ENCODE measurements around the gene BLOC1S3. TPM values are rescaled to one million over a fixed set of nuclear protein-coding genes. Genes with fewer than 3 reads are reported as not detected.

The BLOC1S3 gene
- total RNA-seq, 1 experiment from 2014 or later, result 25.2 TPM

- no TSS peak for BruUV-seq (replicated peaks)
- intact Hi-C loops (cut with micrococcal nuclease; ENCODE audit: unreplicated experiment), result no loop called here
- Mint-ChIP-seq H3K27me3 (ENCODE audit: unreplicated experiment) (peaks cover 40% of the 10 kb centered on the region), H3K27ac (ENCODE audit: unreplicated experiment) (no peak overlapping the region), H3K4me3 (ENCODE audit: low read depth, unreplicated experiment) (no peak overlapping the region), H3K36me3 (ENCODE audit: insufficient read depth, unreplicated experiment) (peaks cover 5% of the 10 kb centered on the region), H3K4me1 (ENCODE audit: low read depth, unreplicated experiment) (peaks cover 2% of the 10 kb centered on the region), H3K9me3 (ENCODE audit: low read depth, unreplicated experiment) (no peaks in the 10 kb centered on the region)
- CTCF ChIA-PET, result interaction anchor here (0.9 kb wide), 1 partner anchor 71 kb away, joined by 4 read pairs; no protein-coding TSS in a partner anchor
- no peak for DNase-seq
- TF ChIP-seq, protein P1, sequence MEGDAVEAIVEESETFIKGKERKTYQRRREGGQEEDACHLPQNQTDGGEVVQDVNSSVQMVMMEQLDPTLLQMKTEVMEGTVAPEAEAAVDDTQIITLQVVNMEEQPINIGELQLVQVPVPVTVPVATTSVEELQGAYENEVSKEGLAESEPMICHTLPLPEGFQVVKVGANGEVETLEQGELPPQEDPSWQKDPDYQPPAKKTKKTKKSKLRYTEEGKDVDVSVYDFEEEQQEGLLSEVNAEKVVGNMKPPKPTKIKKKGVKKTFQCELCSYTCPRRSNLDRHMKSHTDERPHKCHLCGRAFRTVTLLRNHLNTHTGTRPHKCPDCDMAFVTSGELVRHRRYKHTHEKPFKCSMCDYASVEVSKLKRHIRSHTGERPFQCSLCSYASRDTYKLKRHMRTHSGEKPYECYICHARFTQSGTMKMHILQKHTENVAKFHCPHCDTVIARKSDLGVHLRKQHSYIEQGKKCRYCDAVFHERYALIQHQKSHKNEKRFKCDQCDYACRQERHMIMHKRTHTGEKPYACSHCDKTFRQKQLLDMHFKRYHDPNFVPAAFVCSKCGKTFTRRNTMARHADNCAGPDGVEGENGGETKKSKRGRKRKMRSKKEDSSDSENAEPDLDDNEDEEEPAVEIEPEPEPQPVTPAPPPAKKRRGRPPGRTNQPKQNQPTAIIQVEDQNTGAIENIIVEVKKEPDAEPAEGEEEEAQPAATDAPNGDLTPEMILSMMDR (IDR thresholded peaks at IDR 0.05; ENCODE audit: unreplicated experiment), result no peak
Observed at GRCh38 chr19:45217193-45217956, 38.8 kb downstream of the BLOC1S3 start.

GRCh38 chr19:45217957-45218334, 39.4 kb downstream of the BLOC1S3 start:
- CTCF ChIA-PET, result interaction anchor here (0.9 kb wide), 1 partner anchor 71 kb away, joined by 4 read pairs; no protein-coding TSS in a partner anchor
- no peaks in the 10 kb centered on the region for H3K4me1 Mint-ChIP-seq (ENCODE audit: low read depth, unreplicated experiment)
- no peak for DNase-seq
- no peak overlapping the region for H3K4me3 Mint-ChIP-seq (ENCODE audit: low read depth, unreplicated experiment)
- TF ChIP-seq, protein P1 (IDR thresholded peaks at IDR 0.05; ENCODE audit: unreplicated experiment), result no peak
- intact Hi-C loops (cut with micrococcal nuclease; ENCODE audit: unreplicated experiment), result no loop called here
- peaks cover 46% of the 10 kb centered on the region for H3K27me3 Mint-ChIP-seq (ENCODE audit: unreplicated experiment)
- no peak overlapping the region for H3K27ac Mint-ChIP-seq (ENCODE audit: unreplicated experiment)
- H3K9me3 Mint-ChIP-seq (ENCODE audit: low read depth, unreplicated experiment), result no peaks in the 10 kb centered on the region
- H3K36me3 Mint-ChIP-seq (ENCODE audit: insufficient read depth, unreplicated experiment), result peaks cover under 1% of the 10 kb centered on the region
- no TSS peak for BruUV-seq (replicated peaks)

- Mint-ChIP-seq H3K4me3 (ENCODE audit: low read depth, unreplicated experiment) (no peak overlapping the region), H3K4me1 (ENCODE audit: low read depth, unreplicated experiment) (no peaks in the 10 kb centered on the region), H3K9me3 (ENCODE audit: low read depth, unreplicated experiment) (no peaks in the 10 kb centered on the region), H3K27me3 (ENCODE audit: unreplicated experiment) (peaks cover 51% of the 10 kb centered on the region), H3K27ac (ENCODE audit: unreplicated experiment) (no peak overlapping the region), H3K36me3 (ENCODE audit: insufficient read depth, unreplicated experiment) (no peaks in the 10 kb centered on the region)
- intact Hi-C loops (cut with micrococcal nuclease; ENCODE audit: unreplicated experiment), result no loop called here
- DNase-seq, result no peak
- TF ChIP-seq, protein P1 (IDR thresholded peaks at IDR 0.05; ENCODE audit: unreplicated experiment), result no peak
- no TSS peak for BruUV-seq (replicated peaks)
- CTCF ChIA-PET, result no interaction called here
Observed at GRCh38 chr19:45218426-45218825, 39.8 kb downstream of the BLOC1S3 start.

DNA sequence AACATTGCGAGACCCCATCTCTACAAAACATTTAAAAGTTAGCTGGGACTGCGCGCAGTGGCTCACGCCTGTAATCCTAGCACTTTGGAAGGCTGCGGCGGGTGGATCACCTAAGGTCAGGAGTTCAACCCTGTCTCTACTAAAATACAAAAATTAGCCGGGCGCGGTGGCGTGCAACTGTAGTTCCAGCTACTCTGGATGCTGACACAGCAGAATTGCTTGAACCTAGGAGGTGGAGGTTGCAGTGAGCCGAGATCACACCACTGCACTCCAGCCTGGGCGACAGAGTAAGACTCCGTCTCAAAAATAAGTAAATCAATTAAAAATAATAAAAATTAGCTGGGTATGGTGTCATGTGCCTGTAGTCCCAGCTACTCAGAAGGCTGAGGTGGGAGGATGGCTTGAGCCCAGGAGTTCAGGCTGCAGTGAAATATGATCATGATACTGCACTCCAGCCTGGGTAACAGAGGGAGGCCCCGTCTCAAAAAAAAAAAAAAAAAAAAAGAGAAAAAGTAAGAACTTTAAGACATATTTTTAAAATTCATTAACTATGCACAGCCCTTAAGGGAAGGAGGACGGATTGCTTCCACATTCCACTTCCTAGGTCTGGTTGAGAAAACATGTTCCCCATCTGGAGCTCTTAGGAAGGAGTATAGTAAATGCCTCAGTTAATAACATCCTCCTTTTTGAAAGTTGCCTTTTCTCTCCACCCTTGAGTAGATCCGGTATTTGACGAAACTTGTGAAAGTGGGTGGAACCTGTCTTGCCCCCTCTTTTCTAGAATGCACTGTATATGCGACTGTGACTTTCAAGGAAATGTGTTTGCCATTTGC, 40.5 kb downstream of the BLOC1S3 start:
- H3K4me3 Mint-ChIP-seq (ENCODE audit: low read depth, unreplicated experiment), result no peak overlapping the region
- no peaks in the 10 kb centered on the region for H3K9me3 Mint-ChIP-seq (ENCODE audit: low read depth, unreplicated experiment)
- intact Hi-C loops (cut with micrococcal nuclease; ENCODE audit: unreplicated experiment), result no loop called here
- no peaks in the 10 kb centered on the region for H3K36me3 Mint-ChIP-seq (ENCODE audit: insufficient read depth, unreplicated experiment)
- peaks cover 58% of the 10 kb centered on the region for H3K27me3 Mint-ChIP-seq (ENCODE audit: unreplicated experiment)
- BruUV-seq (replicated peaks), result no TSS peak
- H3K4me1 Mint-ChIP-seq (ENCODE audit: low read depth, unreplicated experiment), result no peaks in the 10 kb centered on the region
- no peak overlapping the region for H3K27ac Mint-ChIP-seq (ENCODE audit: unreplicated experiment)
- no peak for DNase-seq
- TF ChIP-seq, protein P1 (IDR thresholded peaks at IDR 0.05; ENCODE audit: unreplicated experiment), result no peak
- CTCF ChIA-PET, result interaction anchor here (0.7 kb wide), 1 partner anchor 34 kb away, joined by 3 read pairs; no protein-coding TSS in a partner anchor

Data from Calu3 (cell line).